Fibroblast of skin of left quadriceps (primary cell): ENCODE measurements around the gene SCN10A.

Experiments used
- DNase-seq, 2 experiments: peaks; one replicate each; pipeline ENCODE4 v3.0.0-alpha.2; 2013; ENCODE audit warnings: low read depth in 2 of 2

The SCN10A gene

GRCh38 chr3:38651153-38651789, 164.7 kb downstream of the SCN10A start:
- DNase-seq = peak; percentile 4 to 11

GRCh38 chr3:38650248-38650951, 165.6 kb downstream of the SCN10A start:
- no peak for DNase-seq

GRCh38 chr3:38649500-38650247, 166.3 kb downstream of the SCN10A start, which contains the start of gene SCN5A:
Gene SCN5A, minus strand, starts transcription at chr3:38649687. Its CDS starts 16,380 bp downstream, at chr3:38633307.
- no peak for DNase-seq

GRCh38 chr3:38648659-38649499, 167.1 kb downstream of the SCN10A start:
- DNase-seq = no peak

- DNase-seq = no peak
Measured at GRCh38 chr3:38648024-38648658, 167.9 kb downstream of the SCN10A start.

- DNase-seq = no peak
Measured at GRCh38 chr3:38647217-38647970, 168.6 kb downstream of the SCN10A start.
